Measurements from ENCODE around the gene HEATR5B. TPM values are rescaled to one million over a fixed set of nuclear protein-coding genes. Genes with fewer than 3 reads are reported as not detected.

HEATR5B gene
- total RNA-seq, 1 donor from 2014 or later, result 20.0 TPM

- no peak for DNase-seq
- H3K9me3 ChIP-seq (replicated peaks), result no peaks in the 10 kb centered on the region
- no peaks in the 10 kb centered on the region for H3K4me1 ChIP-seq
- TF ChIP-seq, protein P1, sequence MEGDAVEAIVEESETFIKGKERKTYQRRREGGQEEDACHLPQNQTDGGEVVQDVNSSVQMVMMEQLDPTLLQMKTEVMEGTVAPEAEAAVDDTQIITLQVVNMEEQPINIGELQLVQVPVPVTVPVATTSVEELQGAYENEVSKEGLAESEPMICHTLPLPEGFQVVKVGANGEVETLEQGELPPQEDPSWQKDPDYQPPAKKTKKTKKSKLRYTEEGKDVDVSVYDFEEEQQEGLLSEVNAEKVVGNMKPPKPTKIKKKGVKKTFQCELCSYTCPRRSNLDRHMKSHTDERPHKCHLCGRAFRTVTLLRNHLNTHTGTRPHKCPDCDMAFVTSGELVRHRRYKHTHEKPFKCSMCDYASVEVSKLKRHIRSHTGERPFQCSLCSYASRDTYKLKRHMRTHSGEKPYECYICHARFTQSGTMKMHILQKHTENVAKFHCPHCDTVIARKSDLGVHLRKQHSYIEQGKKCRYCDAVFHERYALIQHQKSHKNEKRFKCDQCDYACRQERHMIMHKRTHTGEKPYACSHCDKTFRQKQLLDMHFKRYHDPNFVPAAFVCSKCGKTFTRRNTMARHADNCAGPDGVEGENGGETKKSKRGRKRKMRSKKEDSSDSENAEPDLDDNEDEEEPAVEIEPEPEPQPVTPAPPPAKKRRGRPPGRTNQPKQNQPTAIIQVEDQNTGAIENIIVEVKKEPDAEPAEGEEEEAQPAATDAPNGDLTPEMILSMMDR (IDR thresholded peaks at IDR 0.05; ENCODE audit: borderline replicate concordance), result no peak
- intact Hi-C loops (cut with micrococcal nuclease), result no loop called here
- H3K36me3 ChIP-seq, result peaks cover 81% of the 10 kb centered on the region
- no peak overlapping the region for H3K4me3 ChIP-seq
- H3K27me3 ChIP-seq (ENCODE audit: low read depth), result no peaks in the 10 kb centered on the region
- H3K27ac ChIP-seq (replicated peaks), result no peak overlapping the region
These were observed 27.8 kb upstream of the HEATR5B start for GRCh38 chr2:37111958-37112357.

DNA sequence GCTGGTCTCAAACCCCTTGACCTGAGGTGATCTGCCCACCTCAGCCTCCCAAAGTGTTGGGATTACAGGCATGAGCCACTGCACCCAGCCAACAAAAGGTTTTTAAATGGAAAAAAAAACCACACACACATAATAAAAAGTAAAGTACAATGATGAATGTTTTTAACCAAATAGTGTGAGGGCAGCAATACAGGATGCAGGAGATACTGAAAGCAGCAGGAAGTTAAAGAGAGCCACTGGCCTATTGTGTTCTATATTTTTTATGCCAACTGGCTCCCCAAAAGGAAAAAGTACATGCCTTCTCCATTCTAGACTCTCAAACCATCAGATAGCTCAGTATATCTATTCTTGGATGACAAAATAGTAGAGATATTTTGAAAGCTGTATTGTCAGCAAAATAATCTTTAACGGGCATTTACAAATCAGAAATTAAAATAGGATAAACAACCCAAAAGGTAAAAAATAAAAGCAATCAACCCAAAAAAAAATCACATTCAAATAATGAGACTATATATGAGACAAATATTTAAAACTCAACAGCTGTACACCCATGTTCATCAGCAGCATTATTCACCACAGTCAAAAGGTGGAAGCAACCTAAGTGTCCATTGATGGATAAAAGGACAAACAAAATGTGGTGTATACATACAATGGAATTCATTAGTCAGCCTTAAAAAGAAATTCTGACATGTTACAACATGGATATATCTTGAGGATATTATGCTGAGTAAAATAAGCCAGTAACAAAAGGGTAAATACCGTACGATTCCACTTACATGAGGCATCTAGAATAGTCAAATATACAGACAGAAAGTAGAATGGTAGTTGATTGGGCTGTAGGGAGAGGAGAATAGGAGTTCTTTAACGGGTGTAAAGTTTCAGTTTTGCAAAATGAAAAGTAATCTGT is 26.4 kb upstream of the HEATR5B start:
- H3K9me3 ChIP-seq (replicated peaks), result no peaks in the 10 kb centered on the region
- intact Hi-C loops (cut with micrococcal nuclease), result no loop called here
- H3K4me3 ChIP-seq, result no peak overlapping the region
- H3K4me1 ChIP-seq, result no peaks in the 10 kb centered on the region
- peaks cover 84% of the 10 kb centered on the region for H3K36me3 ChIP-seq
- no peak for DNase-seq
- no peak overlapping the region for H3K27ac ChIP-seq (replicated peaks)
- H3K27me3 ChIP-seq (ENCODE audit: low read depth), result no peaks in the 10 kb centered on the region
- TF ChIP-seq, protein P1 (IDR thresholded peaks at IDR 0.05; ENCODE audit: borderline replicate concordance), result no peak

DNA sequence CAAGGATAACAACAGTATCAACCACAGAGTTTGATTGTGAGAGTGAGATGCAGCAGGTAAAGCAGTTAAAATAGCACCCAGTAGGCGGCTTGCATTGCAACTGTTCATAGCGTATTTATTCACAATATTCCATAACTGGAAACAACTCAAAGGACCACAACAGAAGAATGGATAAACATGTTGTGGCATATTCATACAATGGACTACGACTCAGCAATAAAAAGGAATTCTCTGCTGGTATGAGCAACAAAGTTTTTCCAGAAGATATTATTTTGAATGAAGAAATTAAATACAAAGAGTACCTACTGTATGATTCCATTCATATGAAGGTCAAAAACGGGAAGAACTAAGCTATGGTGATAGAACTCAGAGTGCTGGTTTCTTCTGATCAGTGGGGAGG is 25.4 kb upstream of the HEATR5B start:
- DNase-seq, result no peak
- no peaks in the 10 kb centered on the region for H3K27me3 ChIP-seq (ENCODE audit: low read depth)
- intact Hi-C loops (cut with micrococcal nuclease), result no loop called here
- no peak overlapping the region for H3K4me3 ChIP-seq
- H3K27ac ChIP-seq (replicated peaks), result no peak overlapping the region
- no peaks in the 10 kb centered on the region for H3K4me1 ChIP-seq
- no peaks in the 10 kb centered on the region for H3K9me3 ChIP-seq (replicated peaks)
- TF ChIP-seq, protein P1 (IDR thresholded peaks at IDR 0.05; ENCODE audit: borderline replicate concordance), result no peak
- H3K36me3 ChIP-seq, result peaks cover 87% of the 10 kb centered on the region

DNA sequence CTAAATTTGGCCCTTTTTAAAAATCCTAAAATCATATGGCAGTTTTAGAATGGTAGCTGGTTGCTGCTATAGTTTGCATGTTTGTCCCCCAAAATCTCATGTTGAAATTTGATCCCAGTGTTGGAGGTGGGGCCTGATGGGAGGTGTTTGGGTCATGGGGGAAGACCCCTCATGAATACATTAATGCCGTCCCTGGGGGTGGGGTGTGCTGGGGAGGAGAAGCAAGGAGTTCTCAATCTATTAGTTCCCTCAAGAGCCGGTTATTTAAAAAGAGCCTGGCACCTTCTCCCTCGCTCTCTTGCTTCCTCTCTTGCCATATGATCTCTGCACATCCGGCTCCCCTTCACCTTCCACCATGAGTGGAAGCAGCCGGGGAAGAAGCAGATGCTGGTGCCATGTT is 21.0 kb upstream of the HEATR5B start:
- Histone ChIP-seq H3K4me1 (no peaks in the 10 kb centered on the region), H3K36me3 (peaks cover 85% of the 10 kb centered on the region), H3K27ac (replicated peaks) (no peak overlapping the region), H3K9me3 (replicated peaks) (no peaks in the 10 kb centered on the region), H3K27me3 (ENCODE audit: low read depth) (no peaks in the 10 kb centered on the region), H3K4me3 (no peak overlapping the region)
- TF ChIP-seq, protein P1 (IDR thresholded peaks at IDR 0.05; ENCODE audit: borderline replicate concordance), result no peak
- intact Hi-C loops (cut with micrococcal nuclease), result no loop called here
- DNase-seq, result no peak

DNA sequence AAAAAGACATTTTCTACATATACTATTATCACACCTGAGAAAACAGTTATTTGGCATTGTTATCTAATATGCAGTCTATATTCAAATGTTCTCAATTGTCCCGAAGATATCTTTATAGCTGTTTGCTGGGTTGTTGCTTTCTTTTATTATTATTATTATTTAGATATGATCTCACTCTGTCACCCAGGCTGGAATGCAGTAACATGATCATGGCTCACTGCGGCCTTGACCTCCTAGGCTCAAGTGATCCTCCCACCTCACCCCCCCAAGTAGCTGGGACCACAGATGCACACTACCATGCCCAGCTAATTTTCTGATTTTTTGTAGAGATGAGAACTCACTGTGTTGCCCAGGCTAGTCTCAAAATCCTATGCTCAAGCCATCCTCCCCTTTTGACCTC is 20.0 kb upstream of the HEATR5B start:
- TF ChIP-seq, protein P1 (IDR thresholded peaks at IDR 0.05; ENCODE audit: borderline replicate concordance), result no peak
- H3K27me3 ChIP-seq (ENCODE audit: low read depth), result no peaks in the 10 kb centered on the region
- H3K4me1 ChIP-seq, result no peaks in the 10 kb centered on the region
- H3K27ac ChIP-seq (replicated peaks), result no peak overlapping the region
- intact Hi-C loops (cut with micrococcal nuclease), result no loop called here
- H3K36me3 ChIP-seq, result peaks cover 77% of the 10 kb centered on the region
- H3K4me3 ChIP-seq, result no peak overlapping the region
- no peak for DNase-seq
- no peaks in the 10 kb centered on the region for H3K9me3 ChIP-seq (replicated peaks)
